GM12875 (cell line): ENCODE measurements around the gene CHMP2B.

ENCODE experiments used
- H3K4me3 ChIP-seq: one replicate; pipeline ENCODE4 v1.5.1; 2011; ENCODE audit warnings: low read depth, low read length, control low read depth
- CTCF ChIP-seq: IDR thresholded peaks from 2 replicates; pipeline ENCODE4 v1.5.1; 2011; ENCODE audit warnings: low read depth, mild to moderate bottlenecking, control low read depth, inconsistent platforms, low read length, moderate library complexity, borderline replicate concordance; ENCODE audit not compliant: insufficient read depth

CHMP2B gene

GRCh38 chr3:87196879-87197278 is 30.2 kb upstream of the CHMP2B start:
- no peak overlapping the region for H3K4me3 ChIP-seq
- TF ChIP-seq CTCF, result no peak

- no peak overlapping the region for H3K4me3 ChIP-seq
- no peak for TF ChIP-seq CTCF
Observed at GRCh38 chr3:87197531-87197930, 29.6 kb upstream of the CHMP2B start.

- TF ChIP-seq CTCF, result no peak
- H3K4me3 ChIP-seq, result no peak overlapping the region
Observed at GRCh38 chr3:87198774-87199173, 28.3 kb upstream of the CHMP2B start.

- no peak overlapping the region for H3K4me3 ChIP-seq
- no peak for TF ChIP-seq CTCF
Observed at GRCh38 chr3:87199628-87200027, 27.5 kb upstream of the CHMP2B start.

- no peak for TF ChIP-seq CTCF
Observed at GRCh38 chr3:87200060-87200647, 27.0 kb upstream of the CHMP2B start.

GRCh38 chr3:87201727-87202126 is 25.4 kb upstream of the CHMP2B start:
- no peak for TF ChIP-seq CTCF
- no peak overlapping the region for H3K4me3 ChIP-seq

More at GRCh38 chr3:87200060-87200647, 27.0 kb upstream of the CHMP2B start:
- no peak overlapping the region for H3K4me3 ChIP-seq

- H3K4me3 ChIP-seq, result no peak overlapping the region
- no peak for TF ChIP-seq CTCF
Observed at GRCh38 chr3:87203809-87204208, 23.3 kb upstream of the CHMP2B start.
